ENCODE measurements around the gene PSMD13.
"Not testable (repeated sequence)": the region's sequence is repeated elsewhere in the genome, so short reads cannot be mapped to it uniquely, and the experiment has no call there.

PSMD13 gene

DNA sequence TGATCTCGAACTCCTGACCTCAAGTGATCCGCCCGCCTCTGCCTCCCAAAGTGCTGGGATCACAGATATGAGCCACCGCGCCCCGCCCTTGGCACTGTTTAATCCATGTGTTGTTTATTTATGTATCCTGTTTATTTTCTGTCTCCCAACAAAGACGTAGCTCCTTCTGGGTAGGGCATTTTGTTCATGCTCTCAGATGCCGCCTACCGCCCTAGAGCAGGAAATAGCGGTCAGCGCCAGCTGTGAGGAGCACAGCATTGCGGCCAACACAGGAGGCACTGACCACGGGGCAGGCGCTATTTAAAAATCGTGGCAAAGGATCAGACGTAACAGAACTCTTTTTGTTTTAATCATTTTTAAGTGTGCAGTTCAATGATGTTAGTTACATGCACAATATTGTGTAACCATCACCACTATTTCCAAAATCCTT is 32.0 kb downstream of the PSMD13 start:
- Histone ChIP-seq H3K4me2 (peak overlapping the region; percentile 82 to 100 (median 98)), H3K27ac (peak overlapping the region; percentile 97 to 100 (median 99)), H3K4me3 (peak overlapping the region; percentile 53 to 76 (median 66)), H3K4me1 (peaks cover 37 to 49% (median 44%) of the 10 kb centered on the region in 10 experiments), H3K9me3 (replicated peaks in 1 of 11) (peaks cover 7 to 17% (median 9%) of the 10 kb centered on the region in 11 experiments; a peak in 20 of 22 replicates), H3K9ac (peak overlapping the region; percentile 91 to 99 (median 97))
- not testable (repeated sequence) for H4K20me1 ChIP-seq, H3K27me3 ChIP-seq, H3K36me3 ChIP-seq
- TF ChIP-seq Cebpa-rat (IDR thresholded peaks at IDR 0.05) = 0 out of 22 replicates have a peak, but pooled peaks of 1 of the 11 experiments have one; percentile 4

DNA sequence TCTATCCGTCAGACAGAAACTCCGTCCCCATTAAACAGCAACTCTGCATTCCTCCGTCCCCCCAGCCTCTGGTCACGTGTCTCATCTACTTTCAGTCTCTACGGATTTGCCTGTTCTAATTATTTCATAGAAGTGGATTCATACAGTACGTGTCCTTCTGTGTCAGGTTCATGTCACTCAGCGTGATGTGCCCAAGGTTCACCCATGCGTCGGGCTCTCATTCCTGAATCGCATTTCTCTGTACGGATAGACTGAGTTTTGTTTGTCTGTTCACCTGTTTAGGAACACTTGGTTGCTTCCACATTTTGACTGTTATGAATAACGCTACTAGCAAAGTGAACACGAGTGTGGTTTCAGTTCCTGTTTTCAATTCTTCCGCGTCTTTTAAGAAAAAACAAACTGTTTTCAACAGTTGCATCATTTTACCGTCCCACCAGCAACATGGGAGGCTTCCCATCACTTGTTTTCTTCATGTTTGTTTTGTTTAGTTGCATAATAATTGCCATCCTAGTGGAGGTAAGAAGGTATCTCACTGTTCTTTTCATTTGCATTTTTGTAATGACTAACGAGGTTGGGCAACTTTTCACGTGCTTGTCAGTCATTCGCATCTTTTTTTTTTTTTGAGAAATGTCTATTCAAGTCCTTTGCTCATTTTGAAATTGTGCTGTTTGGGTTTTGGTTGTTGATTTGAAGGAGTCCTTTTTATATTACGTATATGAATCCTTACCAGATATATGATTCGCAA is 32.5 kb downstream of the PSMD13 start:
- peak overlapping the region; percentile 91 to 99 (median 97) for H3K9ac ChIP-seq
- TF ChIP-seq Cebpa-rat (IDR thresholded peaks at IDR 0.05) = peak; percentile 50 to 100 (median 97); a peak in 19 of 22 replicates

DNA sequence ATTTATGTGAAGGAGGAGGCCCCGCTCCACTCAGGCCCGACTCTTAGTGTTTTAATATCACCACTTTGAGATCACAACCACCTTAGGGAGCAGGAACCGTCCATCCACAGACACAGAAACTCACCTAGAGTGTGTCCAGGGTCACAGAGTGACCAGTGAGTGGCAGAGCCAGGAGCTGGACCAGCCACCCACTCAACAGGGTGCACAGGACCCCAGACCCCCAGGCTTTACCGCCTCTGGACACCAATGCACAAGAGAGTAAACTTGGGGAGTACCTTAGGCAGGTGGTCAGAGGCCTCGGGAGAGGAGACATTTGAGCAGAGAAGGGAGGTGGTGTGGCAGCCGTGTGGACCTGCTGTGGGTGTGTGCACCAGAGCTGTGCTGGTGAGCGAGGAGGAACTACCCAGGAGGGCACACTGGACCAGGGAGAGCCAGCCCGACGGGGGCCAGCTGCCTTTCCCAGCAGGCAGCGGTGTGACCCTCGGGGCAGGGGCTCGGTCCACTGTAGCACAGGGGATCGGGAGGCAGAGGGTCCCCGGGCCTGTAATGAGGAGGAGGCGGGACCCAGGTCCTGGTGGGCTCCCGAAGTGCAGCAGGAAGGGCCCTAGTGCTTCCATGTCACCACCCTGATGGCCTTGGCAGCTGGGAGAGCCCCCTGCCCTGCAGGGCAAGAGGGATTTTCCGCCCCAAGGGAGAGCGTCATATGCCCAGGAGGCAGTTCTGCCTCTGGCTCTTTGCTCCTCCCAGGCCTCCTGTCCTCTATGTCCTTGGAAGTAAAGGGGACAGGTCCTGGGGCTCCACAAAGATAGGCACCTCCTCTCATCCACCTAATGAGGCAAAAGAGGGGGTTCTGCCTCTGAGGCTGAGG is 33.9 kb downstream of the PSMD13 start:
- Histone ChIP-seq H3K4me3 (peak overlapping the region in 3 of 10 experiments; percentile 12 to 72 (median 28); a peak in 3 of 20 replicates), H3K9ac (peak overlapping the region; percentile 91 to 99 (median 97)), H3K27ac (peak overlapping the region; percentile 97 to 100 (median 99)), H3K4me1 (peaks cover 37 to 66% (median 47%) of the 10 kb centered on the region in 10 experiments), H3K4me2 (peak overlapping the region; percentile 78 to 100 (median 96)), H4K20me1 (no peaks in the 10 kb centered on the region), H3K27me3 (no peaks in the 10 kb centered on the region), H3K36me3 (no peaks in the 10 kb centered on the region; a peak in 1 of 22 replicates), H3K9me3 (replicated peaks in 1 of 11) (peaks cover 6 to 15% (median 7%) of the 10 kb centered on the region in 11 experiments; a peak in 20 of 22 replicates)
- no peak for TF ChIP-seq Cebpa-rat (IDR thresholded peaks at IDR 0.05)

More for the DNA sequence above, 32.5 kb downstream of the PSMD13 start:
- Histone ChIP-seq H4K20me1 (no peaks in the 10 kb centered on the region), H3K27me3 (no peaks in the 10 kb centered on the region), H3K36me3 (no peaks in the 10 kb centered on the region; a peak in 1 of 22 replicates), H3K27ac (peak overlapping the region; percentile 97 to 100 (median 99)), H3K4me1 (peaks cover 37 to 52% (median 45%) of the 10 kb centered on the region in 10 experiments), H3K9me3 (replicated peaks in 1 of 11) (peaks cover 7 to 17% (median 9%) of the 10 kb centered on the region in 11 experiments; a peak in 20 of 22 replicates), H3K4me2 (peak overlapping the region; percentile 90 to 100 (median 98)), H3K4me3 (peak overlapping the region; percentile 53 to 76 (median 66); a peak in 19 of 20 replicates)

DNA sequence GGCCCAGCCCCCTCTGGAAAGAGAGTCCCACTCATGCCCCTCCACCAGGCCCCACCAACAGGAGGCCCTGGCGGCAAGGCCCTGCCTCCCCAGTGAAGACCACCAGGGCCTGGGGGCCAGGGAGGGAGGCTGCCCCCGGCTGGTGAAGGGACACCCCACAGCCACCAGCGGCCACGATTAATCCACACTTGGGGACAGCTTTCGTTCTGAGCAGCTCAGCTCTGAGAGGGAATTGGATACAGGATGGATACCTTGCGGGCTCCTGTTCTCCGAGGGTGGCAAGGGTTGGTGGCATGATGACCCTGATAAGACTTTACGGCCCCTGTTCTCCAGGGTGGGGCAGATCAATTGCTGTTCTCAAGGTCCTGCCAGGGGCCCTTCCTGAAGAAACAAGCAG is 34.5 kb downstream of the PSMD13 start:
- TF ChIP-seq Cebpa-rat (IDR thresholded peaks at IDR 0.05) = no peak
- no peaks in the 10 kb centered on the region for H3K36me3 ChIP-seq
- H3K4me2 ChIP-seq = peak overlapping the region; percentile 78 to 100 (median 96)
- H3K27ac ChIP-seq = peak overlapping the region; percentile 97 to 100 (median 99)
- H3K9me3 ChIP-seq (replicated peaks in 1 of 11) = peaks cover under 1 to 15% (median 5%) of the 10 kb centered on the region in 11 experiments; a peak in 16 of 22 replicates
- H3K9ac ChIP-seq = peak overlapping the region; percentile 91 to 99 (median 97)
- peaks cover 37 to 70% (median 47%) of the 10 kb centered on the region in 10 experiments for H3K4me1 ChIP-seq
- H3K4me3 ChIP-seq = peak overlapping the region in 1 of 10 experiments; percentile 12; a peak in 2 of 20 replicates
- no peaks in the 10 kb centered on the region for H4K20me1 ChIP-seq
- peaks cover 0 to under 1% (median 0%) of the 10 kb centered on the region in 11 experiments; a peak in 1 of 22 replicates for H3K27me3 ChIP-seq

DNA sequence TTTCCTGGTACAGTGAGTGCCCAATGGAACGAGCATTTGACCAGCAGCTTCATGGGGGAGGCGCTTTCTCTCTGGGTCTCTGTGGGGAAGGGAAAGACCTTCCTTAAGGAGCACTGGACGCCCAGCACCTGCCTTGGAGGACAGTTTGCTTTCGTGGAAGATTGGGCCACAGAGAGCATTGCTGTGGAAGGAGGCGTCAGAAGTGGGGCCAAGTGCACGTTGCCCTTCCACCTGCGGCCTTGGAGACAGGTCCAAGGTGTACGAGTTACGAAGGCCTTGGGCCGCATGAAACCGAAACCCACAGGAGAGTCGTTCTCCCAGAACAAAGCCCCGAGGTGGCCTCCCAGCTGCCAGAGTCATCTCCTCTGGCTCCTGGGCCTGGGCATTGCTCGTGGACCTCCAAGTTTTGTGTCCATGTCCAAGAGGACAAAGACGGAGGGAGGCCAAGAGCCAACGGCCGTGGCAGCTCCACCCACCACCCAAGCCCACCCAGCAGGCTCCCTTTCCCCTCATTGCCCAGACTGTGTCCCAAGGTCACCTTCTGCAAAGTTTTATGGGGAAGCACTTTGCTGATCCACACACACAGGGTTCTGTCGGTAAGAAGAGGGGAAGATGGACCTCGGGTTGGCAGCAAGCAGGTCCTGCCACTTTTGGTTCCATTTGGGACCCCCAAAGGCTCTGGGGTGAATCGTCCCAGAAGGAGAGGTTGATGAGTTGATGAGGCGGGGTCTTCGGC is 35.6 kb downstream of the PSMD13 start:
- H3K4me1 ChIP-seq = peaks cover 37 to 70% (median 46%) of the 10 kb centered on the region in 10 experiments
- H4K20me1 ChIP-seq = no peaks in the 10 kb centered on the region
- H3K4me2 ChIP-seq = peak overlapping the region; percentile 5 to 100 (median 94); a peak in 13 of 22 replicates
- no peak overlapping the region for H3K4me3 ChIP-seq
- H3K36me3 ChIP-seq = no peaks in the 10 kb centered on the region
- H3K9me3 ChIP-seq (replicated peaks in 1 of 11) = peaks cover 0 to 21% (median 11%) of the 10 kb centered on the region in 11 experiments; a peak in 16 of 22 replicates
- peaks cover 0 to 11% (median 2%) of the 10 kb centered on the region in 11 experiments; a peak in 7 of 22 replicates for H3K27me3 ChIP-seq
- peak overlapping the region in 3 of 11 experiments; percentile 36 to 98 (median 96); a peak in 2 of 22 replicates for H3K9ac ChIP-seq
- TF ChIP-seq Cebpa-rat (IDR thresholded peaks at IDR 0.05) = no peak
- peak overlapping the region; percentile 18 to 100 (median 99); a peak in 18 of 22 replicates for H3K27ac ChIP-seq

DNA sequence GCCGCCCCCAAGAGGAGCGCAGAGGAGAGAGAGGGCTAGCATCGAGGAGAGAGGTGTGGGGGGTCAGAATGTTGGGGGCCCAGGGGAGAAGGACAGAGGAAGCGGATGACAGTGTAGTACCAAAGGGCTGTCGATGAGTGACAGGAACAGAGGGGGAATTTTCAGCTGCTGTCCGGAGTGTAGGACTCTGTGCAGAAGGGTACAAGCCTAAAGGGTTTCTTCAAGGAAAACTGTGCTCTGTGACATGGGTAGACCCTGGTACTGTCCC is 36.1 kb downstream of the PSMD13 start:
- H3K27me3 ChIP-seq = peaks cover 3 to 16% (median 6%) of the 10 kb centered on the region in 11 experiments; a peak in 20 of 22 replicates
- peaks cover 0 to 23% (median 11%) of the 10 kb centered on the region in 11 experiments; a peak in 16 of 22 replicates for H3K9me3 ChIP-seq (replicated peaks in 1 of 11)
- H4K20me1 ChIP-seq = no peaks in the 10 kb centered on the region
- H3K4me2 ChIP-seq = peak overlapping the region in 4 of 11 experiments; percentile 78 to 98 (median 92); a peak in 5 of 22 replicates
- peak overlapping the region in 9 of 11 experiments; percentile 1 to 100 (median 99); a peak in 14 of 22 replicates for H3K27ac ChIP-seq
- H3K36me3 ChIP-seq = no peaks in the 10 kb centered on the region
- no peak for TF ChIP-seq Cebpa-rat (IDR thresholded peaks at IDR 0.05)
- peaks cover 32 to 72% (median 42%) of the 10 kb centered on the region in 10 experiments for H3K4me1 ChIP-seq
- H3K4me3 ChIP-seq = no peak overlapping the region
- H3K9ac ChIP-seq = no peak overlapping the region

DNA sequence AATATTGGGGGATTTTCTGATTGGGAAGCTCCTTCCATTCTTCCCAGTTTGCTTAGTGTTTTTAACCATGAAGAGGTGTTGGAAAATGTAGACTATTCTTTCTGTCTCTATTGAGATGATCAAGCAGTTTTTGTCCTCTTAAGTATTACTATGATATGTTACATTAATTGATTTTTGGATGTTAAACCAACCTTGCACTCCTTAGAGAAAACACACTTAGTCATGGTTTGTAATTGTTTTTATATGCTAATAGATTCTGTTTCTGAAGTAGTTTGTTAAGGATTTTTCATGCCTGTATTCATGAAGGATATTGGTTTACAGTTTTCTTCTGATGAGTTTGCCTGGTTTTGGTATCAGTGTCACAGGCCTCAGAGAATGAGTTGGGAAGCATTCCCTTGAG is 39.4 kb downstream of the PSMD13 start:
- H3K27me3 ChIP-seq = peaks cover 34 to 50% (median 40%) of the 10 kb centered on the region in 11 experiments
- peaks cover 0 to 35% (median 20%) of the 10 kb centered on the region in 11 experiments; a peak in 20 of 22 replicates for H3K9me3 ChIP-seq (replicated peaks in 1 of 11)

More for the DNA sequence above, 39.4 kb downstream of the PSMD13 start:
- Histone ChIP-seq H3K27ac (no peak overlapping the region), H3K9ac (no peak overlapping the region), H4K20me1 (peaks cover 0 to 12% (median 4%) of the 10 kb centered on the region in 11 experiments; a peak in 9 of 22 replicates), H3K36me3 (no peaks in the 10 kb centered on the region), H3K4me2 (peak overlapping the region in 1 of 11 experiments; percentile 46; a peak in 1 of 22 replicates), H3K4me3 (no peak overlapping the region), H3K4me1 (peaks cover 30 to 85% (median 40%) of the 10 kb centered on the region in 10 experiments)
- no peak for TF ChIP-seq Cebpa-rat (IDR thresholded peaks at IDR 0.05)

All from BLaER1 treated with 17β-estradiol and CSF1 and Interleukin-3, amounts not matched to agents 10 nM and 100 nM (cell line).